Stomach (tissue), 4 donors: Measurements from ENCODE around the gene HAUS5.

Experiments used
- POLR2A ChIP-seq, 4 donors: fragments of 450-650 bp; IDR thresholded peaks; one replicate each; pipeline ENCODE4 v1.6.1; 2016; ENCODE audit warnings: antibody characterized with exemption in 4 of 4, control low read depth in 2 of 4, mild to moderate bottlenecking in 1 of 4, moderate library complexity in 1 of 4
- POLR2AphosphoS5 ChIP-seq, 3 donors: sonication (generic); formaldehyde crosslinking; IDR thresholded peaks; one replicate each; pipeline ENCODE4 v1.6.1; 2016; ENCODE audit warnings: antibody characterized with exemption in 3 of 3
- TF ChIP-seq, protein P1 (sequence below), 7 experiments: fragments of 450-650 bp in 4 of 7; fragments of 200-600 bp in 3 of 7; sonication (generic) in 3 of 7; IDR thresholded peaks; one replicate each; pipeline ENCODE4 v1.5.1; 2016 to 2019; ENCODE audit warnings: antibody characterized with exemption in 7 of 7, control low read depth in 2 of 7, mild to moderate bottlenecking in 1 of 7

DNA sequence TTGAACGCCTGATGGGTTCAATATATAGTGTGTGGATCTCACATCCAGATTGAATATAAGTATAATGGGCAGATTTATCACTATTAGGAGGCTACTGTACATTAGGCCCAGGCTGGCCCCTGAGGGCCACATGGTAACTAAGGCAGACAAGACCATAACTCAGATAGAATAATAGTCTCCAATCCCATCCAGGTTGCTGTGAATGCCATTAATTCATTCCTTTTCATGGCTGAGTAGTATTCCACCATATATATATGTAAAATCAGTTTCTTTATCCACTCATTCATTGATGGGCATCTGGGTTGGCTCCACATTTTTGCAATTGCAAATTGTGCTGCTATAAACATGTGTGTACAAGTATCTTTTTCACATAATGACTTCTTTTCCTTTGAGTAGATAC is 34.6 kb upstream of the HAUS5 start:
- TF ChIP-seq POLR2A (IDR thresholded peaks at IDR 0.05) (no peak), POLR2AphosphoS5 (IDR thresholded peaks at IDR 0.05) (no peak)
- TF ChIP-seq, protein P1, sequence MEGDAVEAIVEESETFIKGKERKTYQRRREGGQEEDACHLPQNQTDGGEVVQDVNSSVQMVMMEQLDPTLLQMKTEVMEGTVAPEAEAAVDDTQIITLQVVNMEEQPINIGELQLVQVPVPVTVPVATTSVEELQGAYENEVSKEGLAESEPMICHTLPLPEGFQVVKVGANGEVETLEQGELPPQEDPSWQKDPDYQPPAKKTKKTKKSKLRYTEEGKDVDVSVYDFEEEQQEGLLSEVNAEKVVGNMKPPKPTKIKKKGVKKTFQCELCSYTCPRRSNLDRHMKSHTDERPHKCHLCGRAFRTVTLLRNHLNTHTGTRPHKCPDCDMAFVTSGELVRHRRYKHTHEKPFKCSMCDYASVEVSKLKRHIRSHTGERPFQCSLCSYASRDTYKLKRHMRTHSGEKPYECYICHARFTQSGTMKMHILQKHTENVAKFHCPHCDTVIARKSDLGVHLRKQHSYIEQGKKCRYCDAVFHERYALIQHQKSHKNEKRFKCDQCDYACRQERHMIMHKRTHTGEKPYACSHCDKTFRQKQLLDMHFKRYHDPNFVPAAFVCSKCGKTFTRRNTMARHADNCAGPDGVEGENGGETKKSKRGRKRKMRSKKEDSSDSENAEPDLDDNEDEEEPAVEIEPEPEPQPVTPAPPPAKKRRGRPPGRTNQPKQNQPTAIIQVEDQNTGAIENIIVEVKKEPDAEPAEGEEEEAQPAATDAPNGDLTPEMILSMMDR (IDR thresholded peaks at IDR 0.05): no peak
